Nephron (organoid): ENCODE data around the gene CTNNA3.
"Not testable (repeated sequence)": the region's sequence is repeated elsewhere in the genome, so short reads cannot be mapped to it uniquely, and the experiment has no call there.

ENCODE experiments used
- H3K27ac Mint-ChIP-seq, 3 experiments: 2 replicates each; pipeline ENCODE4 v1.8.0; 2020; ENCODE audit warnings: mixed read lengths in 3 of 3, mild to moderate bottlenecking in 2 of 3, moderate library complexity in 1 of 3
- H3K27me3 Mint-ChIP-seq: 2 replicates; pipeline ENCODE4 v1.8.0; 2021; ENCODE audit warnings: low read depth, mild to moderate bottlenecking, moderate library complexity, mixed read lengths
- H3K36me3 Mint-ChIP-seq: 2 replicates; pipeline ENCODE4 v1.8.0; 2020; ENCODE audit warnings: low read depth, mixed read lengths
- H3K4me1 Mint-ChIP-seq: 2 replicates; pipeline ENCODE4 v1.8.0; 2020; ENCODE audit warnings: mixed read lengths
- H3K4me3 Mint-ChIP-seq, 3 experiments: 2 replicates each; pipeline ENCODE4 v1.8.0; 2020; ENCODE audit warnings: mild to moderate bottlenecking in 3 of 3, mixed read lengths in 3 of 3, moderate library complexity in 2 of 3
- H3K9me3 Mint-ChIP-seq: 2 replicates; pipeline ENCODE4 v1.8.0; 2020; ENCODE audit warnings: mixed read lengths
- CTCF ChIP-seq, 3 experiments: fragments of 200-600 bp; sonication (generic); IDR thresholded peaks; one replicate each; pipeline ENCODE4 v1.5.0; 2021; ENCODE audit warnings: antibody characterized with exemption in 3 of 3; ENCODE audit not compliant: unreplicated experiment in 3 of 3

Gene CTNNA3

GRCh38 chr10:67571503-67571902, 124.5 kb downstream of the CTNNA3 start:
- Mint-ChIP-seq H3K27ac (no peak overlapping the region), H3K9me3 (no peaks in the 10 kb centered on the region), H3K27me3 (no peaks in the 10 kb centered on the region), H3K4me3 (no peak overlapping the region), H3K4me1 (no peaks in the 10 kb centered on the region), H3K36me3 (no peaks in the 10 kb centered on the region)
- no peak for TF ChIP-seq CTCF (IDR thresholded peaks at IDR 0.05; ENCODE audit: unreplicated experiment in 3 of 3)

GRCh38 chr10:67558311-67558710, 137.7 kb downstream of the CTNNA3 start:
- H3K4me3 Mint-ChIP-seq, H3K36me3 Mint-ChIP-seq, H3K4me1 Mint-ChIP-seq, H3K27me3 Mint-ChIP-seq, H3K27ac Mint-ChIP-seq: not testable (repeated sequence)
- H3K9me3 Mint-ChIP-seq, result peaks cover 35% of the 10 kb centered on the region

- no peak for TF ChIP-seq CTCF (IDR thresholded peaks at IDR 0.05; ENCODE audit: unreplicated experiment in 3 of 3)
- H3K36me3 Mint-ChIP-seq, result peaks cover under 1% of the 10 kb centered on the region
- H3K4me3 Mint-ChIP-seq, result no peak overlapping the region
- H3K9me3 Mint-ChIP-seq, result peaks cover 28% of the 10 kb centered on the region
- peaks cover 5% of the 10 kb centered on the region for H3K4me1 Mint-ChIP-seq
- H3K27ac Mint-ChIP-seq, result no peak overlapping the region
- H3K27me3 Mint-ChIP-seq, result no peaks in the 10 kb centered on the region
Measured at GRCh38 chr10:67553254-67553653, 142.7 kb downstream of the CTNNA3 start.

- Mint-ChIP-seq H3K27me3 (no peaks in the 10 kb centered on the region), H3K36me3 (no peaks in the 10 kb centered on the region), H3K4me1 (peaks cover 5% of the 10 kb centered on the region), H3K4me3 (no peak overlapping the region), H3K27ac (no peak overlapping the region), H3K9me3 (peaks cover 16% of the 10 kb centered on the region)
- TF ChIP-seq CTCF (IDR thresholded peaks at IDR 0.05; ENCODE audit: unreplicated experiment in 3 of 3), result no peak
Measured at GRCh38 chr10:67550838-67551402, 145.1 kb downstream of the CTNNA3 start.

- H3K27me3 Mint-ChIP-seq, result no peaks in the 10 kb centered on the region
- H3K4me3 Mint-ChIP-seq, result no peak overlapping the region
- H3K4me1 Mint-ChIP-seq, result peaks cover 5% of the 10 kb centered on the region
- H3K9me3 Mint-ChIP-seq, result peaks cover 12% of the 10 kb centered on the region
- no peak for TF ChIP-seq CTCF (IDR thresholded peaks at IDR 0.05; ENCODE audit: unreplicated experiment in 3 of 3)
- H3K27ac Mint-ChIP-seq, result no peak overlapping the region
- no peaks in the 10 kb centered on the region for H3K36me3 Mint-ChIP-seq
Measured at GRCh38 chr10:67550046-67550445, 145.9 kb downstream of the CTNNA3 start.

GRCh38 chr10:67549390-67549789, 146.6 kb downstream of the CTNNA3 start:
- H3K27me3 Mint-ChIP-seq, result no peaks in the 10 kb centered on the region
- H3K27ac Mint-ChIP-seq, result peak overlapping the region; percentile 44 to 82 (median 69)
- H3K36me3 Mint-ChIP-seq, result no peaks in the 10 kb centered on the region
- H3K4me1 Mint-ChIP-seq, result peaks cover 5% of the 10 kb centered on the region
- peak overlapping the region in 1 of 3 experiments; percentile 11 for H3K4me3 Mint-ChIP-seq
- peaks cover 10% of the 10 kb centered on the region for H3K9me3 Mint-ChIP-seq
- TF ChIP-seq CTCF (IDR thresholded peaks at IDR 0.05; ENCODE audit: unreplicated experiment in 3 of 3), result no peak
